ENCODE measurements around the gene IQCB1.
"Not testable (repeated sequence)": the region's sequence is repeated elsewhere in the genome, so short reads cannot be mapped to it uniquely, and the experiment has no call there.

Gene IQCB1

GRCh38 chr3:121803771-121804320, 31.0 kb downstream of the IQCB1 start:
- DNase-seq = no peak

GRCh38 chr3:121800906-121801305, 34.0 kb downstream of the IQCB1 start:
- DNase-seq = no peak

DNA sequence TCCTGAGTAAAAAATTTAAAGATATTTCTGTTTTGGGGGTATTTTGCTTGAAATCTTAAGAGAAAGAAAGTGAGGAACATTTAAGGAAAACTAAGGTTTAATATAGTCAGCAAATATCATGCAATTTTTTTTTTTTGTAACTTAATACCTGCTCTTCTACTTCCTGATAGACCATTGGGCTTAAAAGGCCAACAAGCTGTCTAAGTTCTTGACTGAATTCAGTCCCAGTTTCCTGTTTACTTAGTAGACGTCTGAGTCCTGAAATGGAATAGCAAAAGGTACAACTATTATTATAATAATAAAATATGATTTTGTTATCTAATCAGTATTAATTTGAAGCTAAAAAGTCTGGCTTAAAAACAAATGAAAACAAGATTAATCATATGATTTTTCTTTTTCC, 37.9 kb downstream of the IQCB1 start:
- DNase-seq = no peak

GRCh38 chr3:121794264-121794983, 40.4 kb downstream of the IQCB1 start:
- no peak for DNase-seq

GRCh38 chr3:121793078-121793477, 41.8 kb downstream of the IQCB1 start:
- DNase-seq = no peak

GRCh38 chr3:121786485-121786884, 48.4 kb downstream of the IQCB1 start:
- no peak for DNase-seq

DNA sequence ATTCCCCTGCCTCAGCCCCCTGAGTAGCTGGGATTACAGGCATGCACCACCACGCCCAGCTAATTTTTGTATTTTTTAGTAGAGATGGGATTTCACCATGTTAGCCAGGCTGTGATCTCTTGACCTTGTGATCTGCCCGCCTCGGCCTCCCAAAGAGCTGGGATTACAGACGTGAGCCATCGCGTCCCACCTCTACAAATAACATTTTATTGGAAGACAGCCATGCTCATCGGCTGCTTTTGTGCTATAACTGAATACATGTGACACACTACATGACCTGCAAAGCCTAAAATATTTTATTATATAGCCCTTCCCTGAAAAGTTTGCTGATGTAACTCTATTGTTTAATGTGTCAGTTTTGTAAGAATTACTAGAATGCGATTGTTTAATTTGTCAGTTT, 52.1 kb downstream of the IQCB1 start:
- not testable (repeated sequence) for DNase-seq

DNA sequence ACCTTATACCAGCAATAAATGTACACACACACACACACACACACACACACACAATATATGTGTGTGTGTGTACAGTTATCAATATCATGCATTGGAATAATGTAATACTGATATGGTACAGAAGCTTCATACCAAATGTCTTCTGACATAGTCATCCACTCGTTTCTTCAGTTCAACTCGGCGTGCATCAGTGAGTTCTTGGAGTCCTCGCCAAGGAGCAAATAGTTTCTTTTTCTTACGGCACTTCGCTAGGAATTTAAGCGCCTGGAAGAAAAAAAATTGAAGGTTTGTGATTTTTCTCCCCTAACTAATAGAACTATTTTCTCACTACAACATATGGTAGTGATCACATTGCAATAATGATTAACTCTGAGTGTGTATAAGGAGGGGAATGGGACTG, 53.2 kb downstream of the IQCB1 start:
- no peak for DNase-seq

DNA sequence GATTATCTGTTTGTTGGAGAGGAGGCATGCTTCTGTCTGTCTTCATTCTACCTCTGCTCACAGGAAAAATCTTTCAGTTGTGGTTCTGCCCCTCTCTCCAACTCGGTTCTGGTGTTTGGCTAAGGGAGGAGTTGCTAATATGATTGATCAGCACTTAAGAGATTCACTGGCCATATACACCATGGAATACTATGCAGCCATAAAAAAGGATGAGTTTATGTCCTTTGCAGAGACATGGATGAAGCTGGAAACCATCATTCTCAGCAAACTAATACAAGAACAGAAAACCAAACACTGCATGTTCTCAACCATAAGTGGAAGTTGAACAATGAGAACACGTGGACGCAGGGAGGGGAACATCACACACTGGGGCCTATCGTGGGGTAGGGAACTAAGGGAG, 59.8 kb downstream of the IQCB1 start:
- DNase-seq = not testable (repeated sequence)

DNA sequence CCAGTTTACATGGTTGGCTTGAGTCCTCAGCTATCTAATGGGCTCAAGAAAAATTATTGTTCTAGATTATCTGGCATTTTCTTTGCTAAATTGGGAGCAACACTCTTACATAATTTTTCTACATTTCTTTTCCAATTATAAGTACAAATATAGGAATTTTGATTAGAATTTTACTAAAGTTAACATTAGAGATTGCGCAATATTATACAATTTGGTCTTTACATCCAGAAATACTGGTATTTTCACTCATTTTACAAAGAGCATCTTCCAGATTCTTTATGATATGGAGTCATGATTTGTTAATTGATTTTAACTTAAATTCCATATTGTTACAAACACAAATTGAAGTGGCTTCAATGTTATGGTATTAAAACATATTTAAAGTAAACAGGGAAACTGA, 65.6 kb downstream of the IQCB1 start:
- DNase-seq = no peak

GRCh38 chr3:121768452-121768851, 66.4 kb downstream of the IQCB1 start:
- no peak for DNase-seq

DNA sequence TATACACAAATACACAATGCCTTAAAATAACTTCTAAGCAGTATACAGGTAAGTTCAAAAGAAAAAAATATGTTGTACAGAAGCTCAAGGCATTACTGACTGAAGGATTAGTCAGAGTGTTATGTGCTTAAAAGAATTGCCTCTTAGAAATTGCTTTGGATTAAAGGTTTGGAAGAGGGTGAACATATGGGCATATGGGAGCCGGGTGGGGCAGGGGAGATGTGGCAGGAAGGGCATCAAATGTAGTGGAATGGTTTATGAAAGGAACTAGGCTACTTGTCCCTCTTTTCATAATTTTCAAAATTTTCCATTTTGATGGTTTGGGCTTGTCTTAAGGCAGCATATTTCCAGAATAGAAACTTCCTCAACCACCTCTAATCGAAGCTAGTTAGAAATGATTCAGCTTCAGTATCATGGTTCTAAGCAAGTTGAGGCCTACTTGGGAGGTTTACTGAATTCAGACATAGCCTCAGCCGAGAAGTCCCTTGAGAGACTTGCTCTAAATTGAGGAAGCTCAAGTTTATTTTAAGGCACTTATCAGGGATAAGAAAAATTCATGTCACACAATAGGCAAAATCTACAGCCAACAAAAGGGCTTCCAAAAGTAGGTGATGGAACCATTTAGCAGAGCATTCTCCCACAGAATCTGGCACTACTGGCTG, 75.2 kb downstream of the IQCB1 start:
- DNase-seq = no peak

DNA sequence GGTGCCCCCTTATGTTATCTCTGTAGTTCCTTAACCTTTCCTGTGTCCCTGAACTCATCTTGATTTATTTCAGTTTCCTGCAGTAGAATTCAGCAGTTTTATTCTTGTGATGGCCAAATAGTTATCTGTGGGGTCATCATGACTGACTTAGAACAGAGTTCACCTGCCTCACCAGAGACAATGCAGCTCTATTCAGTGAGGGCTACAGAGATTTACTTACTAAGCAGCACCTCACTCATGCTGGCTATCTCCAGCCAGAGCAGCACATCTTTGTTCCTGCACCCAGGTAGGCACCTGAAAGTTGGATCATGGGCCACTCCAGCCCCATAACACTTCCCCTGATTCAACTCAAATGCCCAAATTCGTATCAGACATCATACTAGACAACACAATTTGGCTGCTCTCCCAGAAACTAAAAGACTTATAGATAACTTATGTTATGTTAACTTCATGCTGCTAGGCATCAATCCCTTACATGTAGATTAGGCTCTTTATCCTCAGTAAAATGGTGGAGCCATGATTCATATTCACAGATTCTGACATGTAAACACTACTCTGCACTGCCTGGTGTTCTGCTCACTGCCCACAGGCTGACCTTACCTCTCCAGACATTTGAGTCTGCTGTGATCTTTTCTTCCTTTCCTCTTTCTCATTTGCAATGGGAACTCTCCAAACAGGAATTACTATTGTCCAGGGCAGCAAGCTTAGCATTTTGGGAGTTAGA, 76.0 kb downstream of the IQCB1 start:
- DNase-seq = no peak

DNA sequence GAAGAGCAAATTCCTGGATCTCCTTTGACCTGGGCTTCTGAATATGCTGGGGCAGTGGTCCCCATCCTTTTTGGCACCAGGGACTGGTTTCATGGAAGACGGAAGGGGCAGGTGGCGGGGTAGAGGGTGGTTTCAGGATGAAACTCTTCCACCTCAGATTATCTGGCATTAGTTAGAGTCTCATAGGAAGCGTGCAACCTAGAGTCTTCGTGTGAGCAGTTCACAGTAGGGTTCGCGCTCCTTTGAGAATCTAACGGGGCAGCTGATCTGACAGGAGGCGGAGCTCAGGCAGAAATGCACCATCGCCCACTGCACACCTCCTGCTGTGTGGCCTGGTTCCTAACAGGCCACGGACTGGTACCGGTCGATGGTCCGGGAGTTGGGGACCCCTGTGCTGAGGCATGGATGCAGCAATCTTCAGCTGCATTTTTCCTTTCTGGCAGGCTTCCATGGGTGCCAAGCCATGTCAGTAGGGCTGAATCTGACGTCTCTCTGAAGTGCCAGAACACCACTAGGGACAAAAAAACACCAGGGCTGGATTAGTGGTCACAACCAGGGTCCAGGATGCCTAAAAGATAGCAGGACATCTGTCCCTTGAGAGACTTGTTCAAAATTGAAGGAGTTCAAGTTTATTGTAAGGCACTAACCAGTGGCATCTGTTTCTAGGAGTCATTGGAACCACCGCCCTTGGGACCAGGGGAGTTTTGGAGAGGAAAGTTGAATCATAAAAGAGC, 76.9 kb downstream of the IQCB1 start:
- no peak for DNase-seq

DNA sequence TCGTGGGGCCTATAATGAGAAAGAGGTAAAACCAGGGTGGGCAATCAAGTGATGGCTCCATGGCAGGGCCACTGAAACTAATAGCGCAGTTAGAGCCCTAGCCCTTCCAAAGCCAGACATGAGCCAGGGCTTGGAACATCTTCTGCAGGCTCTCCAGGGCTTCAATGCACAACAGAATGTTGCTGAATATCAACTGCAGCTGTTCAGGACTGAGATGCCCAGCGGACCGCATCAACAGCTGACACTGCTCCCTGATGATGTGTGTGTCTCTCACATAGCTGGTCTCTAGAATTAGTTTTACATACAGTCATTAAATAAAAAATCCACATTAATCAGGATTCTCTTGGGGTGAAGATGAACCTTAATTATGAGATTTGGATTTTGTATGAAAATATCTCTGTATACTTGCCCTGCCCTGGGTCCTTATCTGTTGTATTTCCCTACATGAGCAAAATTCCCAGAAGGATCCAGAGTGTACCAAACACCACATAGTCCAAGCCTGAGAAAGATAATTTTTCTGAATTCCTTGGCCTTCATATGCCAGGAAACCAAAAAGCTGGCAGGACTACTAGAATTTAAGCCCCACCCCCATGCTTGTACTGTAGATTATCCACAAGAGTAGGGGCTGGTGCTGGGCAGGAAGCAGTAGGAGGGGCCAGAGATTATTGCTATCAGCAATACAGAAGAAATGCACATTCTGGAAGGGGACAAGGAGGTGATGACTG, 77.6 kb downstream of the IQCB1 start:
- DNase-seq = no peak

DNA sequence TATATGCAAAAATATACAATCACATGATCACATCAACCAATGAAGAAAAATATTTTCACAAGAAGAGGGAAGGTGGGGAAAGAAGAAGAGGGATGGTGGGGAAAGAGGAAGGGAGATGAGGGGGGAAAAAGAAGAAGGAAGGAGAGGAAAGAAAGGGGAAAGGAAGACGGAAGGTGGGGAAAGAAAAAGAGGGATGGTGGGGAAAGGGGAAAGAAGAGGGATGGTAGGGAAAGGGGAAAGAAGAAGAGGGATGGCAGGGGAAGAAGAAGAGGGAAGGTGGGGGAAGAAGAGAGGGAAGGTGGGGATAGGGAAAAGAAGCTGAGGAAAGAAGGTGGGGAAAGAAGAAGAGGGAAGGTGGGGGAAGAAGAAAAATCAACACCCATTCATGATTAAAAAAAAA, 82.1 kb downstream of the IQCB1 start:
- DNase-seq = no peak

DNA sequence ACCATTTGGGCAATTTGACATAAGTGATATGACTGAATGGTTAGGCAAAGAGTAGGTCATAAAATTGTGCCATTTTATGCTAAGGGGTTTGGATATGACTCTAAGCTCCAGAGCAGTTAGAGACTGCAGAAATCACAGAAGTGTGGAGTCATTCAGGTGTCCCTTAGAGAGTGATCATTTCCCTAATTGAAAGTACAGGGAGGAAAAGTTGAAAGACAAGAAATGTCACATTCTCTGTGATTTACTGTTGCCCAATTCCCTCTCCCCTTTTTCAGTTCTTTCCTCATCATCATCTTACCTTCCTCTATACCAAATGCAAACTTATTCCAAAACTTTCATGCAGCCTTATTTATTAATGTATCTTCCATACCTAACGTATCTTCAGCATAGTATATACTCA, 82.6 kb downstream of the IQCB1 start:
- no peak for DNase-seq

DNA sequence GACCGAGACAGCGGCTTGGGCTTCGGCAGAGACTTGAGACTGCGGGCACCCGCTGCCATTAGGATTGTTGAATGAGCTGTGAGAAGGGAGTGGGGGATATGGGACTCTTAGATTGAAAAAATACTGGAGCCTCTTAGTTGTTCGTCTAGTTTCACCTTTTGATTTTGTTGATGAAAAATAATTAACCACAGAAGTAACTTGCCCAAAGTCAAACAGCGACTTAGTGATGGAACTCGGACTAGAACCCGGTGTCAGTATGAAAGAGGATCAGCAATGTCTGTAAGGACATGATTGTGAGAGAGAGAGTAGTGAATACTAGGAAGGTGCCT, 84.8 kb downstream of the IQCB1 start:
- DNase-seq = no peak

DNA sequence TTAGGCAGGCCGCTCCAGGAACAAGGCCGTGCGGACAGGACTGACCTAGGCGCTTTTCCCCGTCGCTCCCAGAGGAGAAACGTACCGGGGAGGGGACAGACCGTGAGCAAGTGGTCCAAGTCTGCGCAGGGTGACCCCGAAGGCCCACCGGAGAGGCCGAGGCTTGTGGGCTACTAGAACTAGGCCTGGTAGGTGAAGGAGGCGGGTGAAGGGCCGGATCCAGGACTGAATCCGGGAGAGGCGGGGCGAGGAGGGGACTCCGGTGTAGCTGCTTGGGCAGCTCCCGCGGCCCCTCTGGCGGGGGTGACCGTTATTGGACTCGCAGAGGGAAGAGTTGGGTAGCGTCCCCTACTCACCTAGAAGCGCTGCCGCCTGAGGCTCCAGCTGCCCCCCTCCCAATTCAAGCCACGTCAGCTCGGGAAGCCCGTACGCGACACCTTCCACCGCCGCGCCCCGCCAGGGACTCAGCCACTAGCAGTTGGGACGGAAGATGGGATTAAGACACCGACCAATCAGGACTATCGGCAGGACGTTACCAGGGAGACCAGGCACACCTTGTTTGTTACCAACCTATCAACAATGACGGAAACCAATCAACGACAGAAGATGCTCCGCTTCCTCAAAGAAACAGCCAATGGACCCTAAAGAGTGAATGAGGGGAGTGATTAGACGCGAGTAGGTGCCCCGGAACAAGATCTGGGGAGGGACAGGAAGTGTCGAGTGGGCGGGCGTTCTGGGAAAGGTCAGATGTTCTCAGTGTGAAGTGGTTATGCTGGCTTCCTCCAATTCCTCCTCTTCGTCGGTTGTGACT, 85.4 kb downstream of the IQCB1 start, which contains the start of gene GOLGB1:
TSS of gene GOLGB1 (minus strand) at position 466 of the 811 bp plus-strand sequence. CDS start 18,770 bp downstream, outside the sequence.
- DNase-seq = peak; percentile 82 to 87

DNA sequence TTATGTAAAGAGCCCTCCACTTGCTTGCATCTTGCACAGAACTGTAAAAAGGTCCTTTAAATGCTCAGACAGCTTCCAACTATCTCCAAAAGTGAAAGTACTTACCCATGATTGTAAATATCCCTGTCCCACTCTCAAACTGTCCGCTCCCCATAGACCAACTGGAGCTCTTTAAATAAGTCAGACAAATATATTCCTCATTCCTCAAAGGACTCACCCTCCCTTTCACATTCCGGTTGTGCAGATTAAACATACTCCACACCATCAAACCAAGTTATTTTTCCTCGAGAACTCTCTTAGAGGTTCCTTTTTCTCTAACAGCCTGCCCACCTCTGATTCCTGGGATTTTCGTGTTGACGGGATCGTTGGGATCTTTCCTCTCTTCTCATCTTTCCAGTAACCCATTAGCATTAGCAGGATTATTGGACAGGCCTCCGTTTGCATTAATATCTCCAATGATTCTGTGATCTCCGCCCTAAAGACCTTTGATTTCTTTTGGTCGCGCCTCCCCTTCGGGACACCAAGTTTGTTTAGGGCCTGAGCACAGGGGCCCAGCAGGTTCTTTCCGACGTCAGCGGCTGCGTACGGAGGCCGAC, 86.1 kb downstream of the IQCB1 start:
- peak in 1 of 2 donors; percentile 15 for DNase-seq

GRCh38 chr3:121747976-121748375, 86.9 kb downstream of the IQCB1 start:
- no peak for DNase-seq
